ENCODE data around the gene PTEN.

- TF ChIP-seq CTCF (IDR thresholded peaks at IDR 0.05): no peak
- peak; percentile 40 for TF ChIP-seq POLR2AphosphoS5 (IDR thresholded peaks at IDR 0.05)
- no peak for TF ChIP-seq POLR2A (IDR thresholded peaks at IDR 0.05)
Observed at GRCh38 chr10:87961314-87961713, 97.9 kb downstream of the PTEN start.

Measured in gastroesophageal sphincter (tissue), 3 donors.